GM21526 (cell line): ENCODE data around the gene POLE.

ENCODE experiments used
- ATAC-seq: cut with Tn5 transposase; IDR thresholded peaks from one replicate; pipeline ENCODE4 v1.9.1; 2021; ENCODE audit warnings: moderate library complexity; ENCODE audit not compliant: unreplicated experiment, low FRiP score

The POLE gene

DNA sequence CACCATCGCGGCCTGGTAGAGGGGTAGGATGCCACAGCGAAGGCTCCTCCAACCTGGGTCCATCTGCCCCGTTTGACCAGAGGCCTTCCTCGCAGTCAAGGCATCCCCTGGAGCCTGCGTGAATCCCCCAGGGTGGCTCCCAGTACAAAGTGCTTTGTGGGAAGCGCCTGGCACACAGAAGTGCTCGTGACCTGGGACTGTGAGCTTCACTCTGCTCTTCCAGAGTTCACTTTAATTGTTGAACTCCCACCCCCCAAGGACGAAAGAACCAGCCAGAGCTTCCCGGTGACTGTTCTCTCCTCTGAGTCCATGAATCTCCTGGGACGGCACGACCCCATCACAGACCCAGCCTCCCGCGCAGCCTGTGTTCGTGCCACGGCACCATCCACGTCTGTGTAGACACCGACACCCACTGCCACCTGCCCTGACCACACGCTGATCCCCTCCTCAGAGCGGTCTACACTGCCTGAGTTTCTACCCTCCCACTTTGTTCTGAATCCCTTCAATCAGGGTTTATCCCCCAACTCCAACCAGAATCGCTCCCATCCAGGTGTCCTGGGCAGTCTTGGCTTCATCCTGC lies 52.6 kb downstream of the POLE start:
- ATAC-seq, result no peak

GRCh38 chr12:132633901-132634300 lies 53.2 kb downstream of the POLE start:
- ATAC-seq, result no peak

DNA sequence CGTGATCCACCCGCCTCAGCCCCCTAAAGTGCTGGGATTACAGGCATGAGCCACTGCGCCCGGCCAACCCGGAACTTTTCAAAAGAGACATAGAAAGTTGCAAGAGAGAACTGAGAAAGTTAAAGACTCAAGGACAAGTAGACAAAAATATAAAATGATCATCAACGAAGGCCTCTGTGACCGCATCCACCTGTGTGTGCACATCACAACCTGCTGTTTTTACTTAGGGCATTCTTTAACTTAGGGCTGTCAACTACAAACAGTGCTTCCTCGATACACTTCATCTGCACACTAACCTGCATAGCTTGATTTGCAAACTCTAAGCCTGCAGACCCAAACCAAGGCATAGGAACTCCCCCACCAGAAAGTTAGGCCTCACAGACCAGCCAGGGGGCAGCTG lies 53.7 kb downstream of the POLE start:
- no peak for ATAC-seq

GRCh38 chr12:132632521-132633228 lies 54.5 kb downstream of the POLE start:
- ATAC-seq, result no peak

DNA sequence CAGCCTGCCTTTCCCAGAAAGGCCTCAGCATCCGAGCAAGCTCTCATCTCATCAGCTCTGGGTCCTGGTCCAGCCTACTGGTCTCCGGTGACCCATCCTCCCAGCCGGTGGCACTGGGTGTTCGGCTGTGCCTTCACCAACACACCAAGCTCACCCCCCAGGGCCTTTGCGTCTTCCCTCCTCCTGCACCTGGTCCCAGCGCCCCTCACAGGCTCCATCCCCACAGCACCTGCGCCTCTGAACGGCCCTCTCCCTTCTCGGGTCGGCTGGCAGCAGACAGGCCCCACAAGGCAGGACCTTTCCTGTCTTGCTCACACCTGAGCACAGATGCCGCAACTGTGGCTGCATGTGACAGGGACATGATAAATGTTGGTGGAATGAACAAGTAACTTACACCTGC lies 55.5 kb downstream of the POLE start:
- ATAC-seq, result no peak

- no peak for ATAC-seq
These were observed 56.5 kb downstream of the POLE start for GRCh38 chr12:132630672-132631071.

DNA sequence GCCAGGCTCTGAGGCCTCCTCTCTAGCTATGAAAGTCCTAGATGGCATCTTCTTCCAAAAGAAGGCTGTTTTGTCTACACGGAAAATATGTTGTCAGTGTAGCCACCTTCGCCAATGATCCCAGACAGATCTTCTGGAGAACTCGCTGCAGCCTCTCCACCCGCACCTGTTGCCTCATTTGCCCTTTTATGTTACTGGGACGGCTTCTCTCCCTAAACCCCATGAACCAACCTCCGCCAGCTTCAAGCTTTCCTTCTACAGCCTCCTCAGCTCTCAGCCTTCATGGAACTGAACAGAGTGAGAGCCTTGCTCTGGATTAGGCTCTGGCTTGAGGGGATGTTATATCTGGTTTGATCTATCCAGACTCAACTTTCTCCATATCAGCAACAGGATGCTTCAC lies 57.8 kb downstream of the POLE start:
- no peak for ATAC-seq

GRCh38 chr12:132625731-132626430 lies 61.3 kb downstream of the POLE start:
- no peak for ATAC-seq

DNA sequence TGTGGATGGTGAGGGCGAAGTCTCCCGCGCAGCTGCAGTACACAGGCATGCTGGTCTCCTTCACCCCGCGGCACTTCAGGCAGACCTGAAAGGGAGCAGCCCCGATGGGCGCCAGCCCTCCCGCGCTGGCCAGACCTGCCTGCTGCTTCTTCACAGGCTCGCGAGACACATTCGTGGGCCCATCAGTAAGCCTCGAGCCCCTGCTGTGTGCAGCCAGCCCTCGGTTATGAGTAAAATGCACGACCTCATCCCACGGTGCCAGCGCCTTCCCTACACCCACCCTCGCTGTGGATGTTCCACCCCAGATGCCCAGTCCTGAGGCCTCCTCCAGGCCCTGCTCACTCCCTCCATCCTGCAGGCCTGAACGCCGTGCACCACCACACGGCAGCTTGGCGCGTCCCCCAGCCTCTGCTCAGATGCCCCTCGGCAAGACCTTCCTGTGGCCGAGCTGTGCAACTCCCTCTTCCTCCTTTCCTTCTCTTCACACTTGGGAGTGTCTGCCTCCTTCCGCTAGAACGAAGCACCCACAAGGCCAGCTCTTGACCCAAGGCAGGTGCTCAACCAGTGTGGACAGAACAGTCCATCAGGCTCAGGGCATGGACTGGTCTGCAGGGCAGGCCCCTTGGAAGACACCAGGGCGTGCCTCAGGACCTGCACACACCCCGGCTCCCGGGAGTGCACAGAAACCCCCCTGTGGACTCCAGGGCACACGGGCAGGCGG lies 62.1 kb downstream of the POLE start:
- ATAC-seq, result no peak

GRCh38 chr12:132624186-132624855 lies 62.8 kb downstream of the POLE start:
- ATAC-seq, result no peak

DNA sequence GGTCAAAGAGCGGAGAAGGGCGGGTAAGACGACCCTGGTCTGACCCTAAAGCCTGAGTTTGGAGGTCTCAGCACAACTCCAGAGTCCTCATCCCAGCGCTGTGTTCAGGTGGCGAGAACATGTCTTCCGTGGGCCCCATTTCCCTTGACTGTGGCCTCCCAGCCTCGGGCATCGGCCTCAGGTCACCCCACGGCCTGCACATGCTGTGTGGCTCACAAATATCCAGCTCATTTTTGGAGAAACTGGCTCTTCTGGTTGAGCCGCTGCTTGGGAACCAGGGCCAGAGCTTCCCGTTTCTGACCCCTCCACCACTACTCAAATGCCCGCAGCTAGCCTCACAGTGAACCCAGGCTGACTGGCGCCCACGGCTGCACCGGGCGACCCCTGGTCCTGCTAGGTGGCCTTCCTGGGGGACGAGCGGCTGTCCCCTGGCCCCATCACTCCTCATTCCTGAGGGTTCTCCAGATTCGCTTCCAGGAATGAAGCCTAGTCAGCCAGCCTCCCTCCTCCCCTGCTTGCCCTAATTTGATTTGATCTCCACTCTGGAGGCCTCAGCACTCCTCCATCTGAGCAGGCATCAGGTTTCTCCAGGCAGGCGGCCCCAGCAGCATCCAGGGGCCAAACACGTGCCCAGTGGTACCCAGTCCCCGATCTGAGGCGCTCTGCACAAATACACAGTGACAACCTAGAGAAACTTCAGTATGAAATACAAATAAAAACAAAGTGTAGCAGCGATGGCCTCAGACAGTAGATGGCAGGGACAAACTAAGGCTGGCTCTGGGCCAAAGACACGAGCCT lies 63.9 kb downstream of the POLE start:
- no peak for ATAC-seq

- ATAC-seq, result no peak
These were observed 64.6 kb downstream of the POLE start for GRCh38 chr12:132622437-132623071.

DNA sequence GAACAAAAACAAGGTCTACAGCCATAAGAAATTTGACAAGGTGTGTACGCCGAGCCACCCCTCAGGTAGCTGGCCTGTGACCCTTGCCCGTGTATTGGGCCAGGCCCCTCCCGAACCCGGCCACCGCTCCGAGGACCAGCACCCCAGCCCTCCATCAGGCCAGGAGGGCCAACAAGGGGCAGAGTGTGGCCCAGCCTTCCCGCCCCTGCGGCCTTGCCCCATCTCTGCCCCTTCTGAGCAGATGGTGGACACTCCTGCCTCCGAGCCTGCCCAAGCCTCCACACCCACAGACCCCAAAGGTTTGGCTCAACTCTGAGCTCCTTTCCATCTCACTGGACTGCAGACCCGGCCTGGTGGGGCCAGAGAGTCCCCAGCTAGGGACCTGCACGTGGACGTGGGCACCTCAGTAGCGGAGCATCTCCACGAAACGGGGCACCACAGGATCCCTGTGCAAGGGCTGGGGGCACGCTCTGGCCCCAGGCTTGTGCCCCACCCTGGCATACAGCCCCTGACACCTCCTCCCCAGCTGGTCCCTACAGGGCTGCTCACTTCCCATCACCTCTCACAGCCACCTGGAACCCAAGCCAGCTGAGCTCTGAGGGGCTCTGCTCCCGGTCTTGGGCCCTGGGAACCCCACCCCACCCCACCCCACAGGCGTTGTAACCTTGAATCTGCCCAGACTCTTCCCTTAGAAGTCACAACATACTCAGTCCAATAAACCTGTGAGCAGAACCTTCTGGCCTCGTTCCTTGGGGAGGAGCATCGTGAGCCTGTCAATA lies 65.3 kb downstream of the POLE start:
- ATAC-seq, result no peak

DNA sequence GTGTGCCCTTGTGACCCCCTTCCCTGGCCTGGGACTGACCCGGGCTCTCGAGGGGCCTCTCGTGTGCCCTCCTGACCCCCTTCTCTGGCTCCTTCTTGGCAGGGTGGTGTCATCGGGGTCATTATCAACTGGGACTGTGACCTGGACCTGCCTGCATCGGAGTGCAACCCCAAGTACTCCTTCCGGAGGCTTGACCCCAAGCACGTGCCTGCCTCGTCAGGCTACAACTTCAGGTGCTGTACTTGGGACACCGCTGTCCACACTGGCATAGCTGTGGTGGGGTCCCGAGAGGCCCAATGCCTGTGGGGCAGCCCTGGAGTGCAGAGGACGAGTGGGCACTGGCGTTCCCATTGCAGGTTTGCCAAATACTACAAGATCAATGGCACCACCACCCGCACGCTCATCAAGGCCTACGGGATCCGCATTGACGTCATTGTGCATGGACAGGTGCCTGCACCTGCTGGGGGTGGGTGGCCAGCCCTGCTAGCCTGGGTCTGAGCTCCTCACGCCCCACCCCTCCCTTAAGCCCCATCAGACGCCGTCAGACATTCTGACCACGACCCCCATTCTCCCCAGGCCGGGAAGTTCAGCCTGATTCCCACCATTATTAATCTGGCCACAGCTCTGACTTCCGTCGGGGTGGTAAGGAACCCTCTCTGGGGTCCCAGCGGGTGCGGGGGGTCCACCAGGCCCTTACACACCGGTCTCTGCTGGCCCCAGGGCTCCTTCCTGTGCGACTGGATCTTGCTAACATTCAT lies 66.1 kb downstream of the POLE start:
- ATAC-seq, result no peak

DNA sequence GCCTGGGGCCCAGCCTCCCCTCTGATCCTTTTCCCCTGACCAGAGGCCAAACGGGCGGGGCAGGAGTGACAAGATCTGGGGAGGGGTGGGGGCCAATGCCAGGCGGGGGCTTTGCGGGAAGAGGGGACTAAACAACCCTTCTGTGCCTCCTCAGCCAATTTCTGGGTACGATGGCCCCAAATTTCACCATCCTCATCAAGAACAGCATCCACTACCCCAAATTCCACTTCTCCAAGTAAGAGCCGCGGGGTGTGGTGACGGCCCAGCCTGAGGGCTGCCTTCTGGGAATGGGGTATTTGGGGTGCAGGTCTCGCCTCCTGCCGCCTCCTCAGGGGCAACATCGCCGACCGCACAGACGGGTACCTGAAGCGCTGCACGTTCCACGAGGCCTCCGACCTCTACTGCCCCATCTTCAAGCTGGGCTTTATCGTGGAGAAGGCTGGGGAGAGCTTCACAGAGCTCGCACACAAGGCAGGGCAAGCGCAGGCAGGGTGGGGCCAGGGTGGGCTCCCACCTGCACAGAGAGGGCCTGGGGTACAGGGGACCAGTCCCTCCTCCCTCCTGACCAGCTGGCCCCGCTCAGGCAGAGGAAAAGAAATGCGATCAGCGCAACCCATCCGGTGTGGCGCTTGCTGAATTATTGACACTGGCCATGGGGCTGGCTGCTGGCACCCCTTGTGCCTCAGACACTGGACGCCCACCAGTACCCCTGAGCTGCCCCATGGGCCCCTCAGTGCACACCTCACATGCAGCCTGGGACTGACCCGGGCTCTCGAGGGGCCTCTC lies 66.8 kb downstream of the POLE start:
- no peak for ATAC-seq

DNA sequence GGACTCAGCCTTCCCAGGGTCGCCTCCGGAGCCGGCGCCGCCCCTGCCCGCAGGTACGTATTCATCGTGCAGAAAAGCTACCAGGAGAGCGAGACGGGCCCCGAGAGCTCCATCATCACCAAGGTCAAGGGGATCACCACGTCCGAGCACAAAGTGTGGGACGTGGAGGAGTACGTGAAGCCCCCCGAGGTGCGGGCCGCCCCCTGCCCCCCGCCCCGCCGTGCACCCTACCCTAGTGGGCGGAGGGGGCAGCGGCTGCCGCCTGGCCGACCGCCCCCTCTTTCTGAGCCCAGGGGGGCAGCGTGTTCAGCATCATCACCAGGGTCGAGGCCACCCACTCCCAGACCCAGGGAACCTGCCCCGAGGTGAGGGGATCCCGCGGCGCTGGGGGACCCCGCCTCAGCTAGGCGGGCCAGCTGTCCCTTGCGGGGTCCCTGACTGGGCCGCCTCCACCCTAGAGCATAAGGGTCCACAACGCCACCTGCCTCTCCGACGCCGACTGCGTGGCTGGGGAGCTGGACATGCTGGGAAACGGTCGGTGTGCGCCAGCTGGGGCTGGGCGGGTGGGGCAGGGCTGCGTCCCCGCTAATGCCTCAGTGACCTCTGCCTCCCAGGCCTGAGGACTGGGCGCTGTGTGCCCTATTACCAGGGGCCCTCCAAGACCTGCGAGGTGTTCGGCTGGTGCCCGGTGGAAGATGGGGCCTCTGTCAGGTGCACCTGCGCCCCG lies 67.6 kb downstream of the POLE start:
- no peak for ATAC-seq

- ATAC-seq, result no peak
These were observed 68.1 kb downstream of the POLE start for GRCh38 chr12:132619071-132619385.
